Glutamatergic neuron (in vitro differentiated cells): Measurements from ENCODE around the gene TBPL1. TPM values are rescaled to one million over a fixed set of nuclear protein-coding genes. Genes with fewer than 3 reads are reported as not detected.
A peak's percentile ranks its signal among the peaks of the same experiment; 100 is the strongest.
"Not testable (repeated sequence)": the region's sequence is repeated elsewhere in the genome, so short reads cannot be mapped to it uniquely, and the experiment has no call there.

ENCODE experiments used
- DNase-seq: peaks from one replicate; pipeline ENCODE4 v3.0.0; 2022
- H3K27ac Mint-ChIP-seq: one replicate; pipeline ENCODE4 v1.8.0; 2020; ENCODE audit warnings: mild to moderate bottlenecking, mixed read lengths, inconsistent platforms; ENCODE audit not compliant: unreplicated experiment
- H3K27me3 Mint-ChIP-seq: one replicate; pipeline ENCODE4 v1.8.0; 2020; ENCODE audit warnings: mild to moderate bottlenecking, moderate library complexity, mixed read lengths, inconsistent platforms; ENCODE audit not compliant: unreplicated experiment
- H3K36me3 Mint-ChIP-seq: one replicate; pipeline ENCODE4 v1.8.0; 2020; ENCODE audit warnings: mild to moderate bottlenecking, mixed read lengths, inconsistent platforms; ENCODE audit not compliant: unreplicated experiment
- H3K4me1 Mint-ChIP-seq: one replicate; pipeline ENCODE4 v1.8.0; 2020; ENCODE audit warnings: mild to moderate bottlenecking, low read depth, mixed read lengths, inconsistent platforms; ENCODE audit not compliant: unreplicated experiment
- H3K4me3 Mint-ChIP-seq: one replicate; pipeline ENCODE4 v1.8.0; 2020; ENCODE audit warnings: mild to moderate bottlenecking, mixed read lengths, inconsistent platforms; ENCODE audit not compliant: unreplicated experiment
- H3K9me3 Mint-ChIP-seq: one replicate; pipeline ENCODE4 v1.8.0; 2020; ENCODE audit warnings: mild to moderate bottlenecking, moderate library complexity, mixed read lengths, inconsistent platforms; ENCODE audit not compliant: unreplicated experiment
- total RNA-seq: library from RNA; stranded (reverse); fragmentation: NEBNext Ultra II Directional; extraction: Animal tissue kit (Norgen Biotek cat#: 25700); gene quantifications from one replicate; pipeline ENCODE4 v1.2.1, GENCODE V29; 2021; ENCODE audit not compliant: unreplicated experiment
- TF ChIP-seq, protein P1 (sequence below): fragments of 200-600 bp; sonication (generic); IDR thresholded peaks from one replicate; pipeline ENCODE4 v1.5.0; 2021; ENCODE audit not compliant: partially characterized antibody, unreplicated experiment

The TBPL1 gene
- total RNA-seq, 1 donor from 2014 or later: 156 TPM

DNA sequence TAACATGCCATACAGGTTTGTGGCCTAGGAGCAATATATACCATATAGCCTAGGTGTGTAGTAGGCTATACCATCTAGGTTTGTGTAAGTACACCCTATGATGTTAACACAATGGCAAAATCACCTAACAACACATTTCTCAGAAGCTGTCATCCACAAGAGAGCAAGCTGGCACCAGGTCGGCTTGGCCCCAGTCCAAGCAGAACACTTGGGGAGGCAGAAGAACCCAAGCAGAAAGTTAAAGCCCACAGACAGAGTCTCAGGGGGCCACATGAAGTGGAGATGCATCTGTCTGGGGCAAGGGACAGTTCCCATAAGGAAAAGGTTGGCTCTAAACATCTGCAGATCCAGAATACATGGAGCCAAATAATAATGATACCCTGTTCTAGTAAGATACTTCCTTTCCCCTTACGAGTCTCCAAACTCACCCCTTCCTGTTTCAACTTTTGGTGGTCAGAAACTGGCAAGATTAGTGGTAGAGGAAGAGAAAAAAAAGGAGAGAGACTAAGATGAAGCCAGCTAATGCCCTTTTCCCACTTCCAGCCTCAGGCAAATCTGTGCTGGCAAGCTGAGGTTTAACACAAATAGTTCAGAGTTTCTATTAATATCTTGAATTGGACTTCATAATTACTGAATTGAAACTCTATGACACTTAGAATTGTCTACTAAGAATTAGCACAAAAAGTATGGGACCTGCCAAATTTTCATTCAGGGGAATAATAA lies 34.7 kb upstream of the TBPL1 start:
- no peak overlapping the region for H3K4me3 Mint-ChIP-seq

GRCh38 chr6:133919362-133919761 lies 33.7 kb upstream of the TBPL1 start:
- H3K4me1 Mint-ChIP-seq: peaks cover 8% of the 10 kb centered on the region
- H3K27me3 Mint-ChIP-seq: peaks cover 3% of the 10 kb centered on the region
- no peak overlapping the region for H3K4me3 Mint-ChIP-seq
- H3K9me3 Mint-ChIP-seq: no peaks in the 10 kb centered on the region
- H3K36me3 Mint-ChIP-seq: no peaks in the 10 kb centered on the region
- no peak for DNase-seq
- H3K27ac Mint-ChIP-seq: no peak overlapping the region
- TF ChIP-seq, protein P1, sequence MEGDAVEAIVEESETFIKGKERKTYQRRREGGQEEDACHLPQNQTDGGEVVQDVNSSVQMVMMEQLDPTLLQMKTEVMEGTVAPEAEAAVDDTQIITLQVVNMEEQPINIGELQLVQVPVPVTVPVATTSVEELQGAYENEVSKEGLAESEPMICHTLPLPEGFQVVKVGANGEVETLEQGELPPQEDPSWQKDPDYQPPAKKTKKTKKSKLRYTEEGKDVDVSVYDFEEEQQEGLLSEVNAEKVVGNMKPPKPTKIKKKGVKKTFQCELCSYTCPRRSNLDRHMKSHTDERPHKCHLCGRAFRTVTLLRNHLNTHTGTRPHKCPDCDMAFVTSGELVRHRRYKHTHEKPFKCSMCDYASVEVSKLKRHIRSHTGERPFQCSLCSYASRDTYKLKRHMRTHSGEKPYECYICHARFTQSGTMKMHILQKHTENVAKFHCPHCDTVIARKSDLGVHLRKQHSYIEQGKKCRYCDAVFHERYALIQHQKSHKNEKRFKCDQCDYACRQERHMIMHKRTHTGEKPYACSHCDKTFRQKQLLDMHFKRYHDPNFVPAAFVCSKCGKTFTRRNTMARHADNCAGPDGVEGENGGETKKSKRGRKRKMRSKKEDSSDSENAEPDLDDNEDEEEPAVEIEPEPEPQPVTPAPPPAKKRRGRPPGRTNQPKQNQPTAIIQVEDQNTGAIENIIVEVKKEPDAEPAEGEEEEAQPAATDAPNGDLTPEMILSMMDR: no peak

More for the DNA sequence above, 34.7 kb upstream of the TBPL1 start:
- peaks cover 5% of the 10 kb centered on the region for H3K36me3 Mint-ChIP-seq
- TF ChIP-seq, protein P1: no peak
- H3K27ac Mint-ChIP-seq: no peak overlapping the region
- H3K4me1 Mint-ChIP-seq: peaks cover 8% of the 10 kb centered on the region
- peaks cover 3% of the 10 kb centered on the region for H3K27me3 Mint-ChIP-seq
- no peaks in the 10 kb centered on the region for H3K9me3 Mint-ChIP-seq
- no peak for DNase-seq

DNA sequence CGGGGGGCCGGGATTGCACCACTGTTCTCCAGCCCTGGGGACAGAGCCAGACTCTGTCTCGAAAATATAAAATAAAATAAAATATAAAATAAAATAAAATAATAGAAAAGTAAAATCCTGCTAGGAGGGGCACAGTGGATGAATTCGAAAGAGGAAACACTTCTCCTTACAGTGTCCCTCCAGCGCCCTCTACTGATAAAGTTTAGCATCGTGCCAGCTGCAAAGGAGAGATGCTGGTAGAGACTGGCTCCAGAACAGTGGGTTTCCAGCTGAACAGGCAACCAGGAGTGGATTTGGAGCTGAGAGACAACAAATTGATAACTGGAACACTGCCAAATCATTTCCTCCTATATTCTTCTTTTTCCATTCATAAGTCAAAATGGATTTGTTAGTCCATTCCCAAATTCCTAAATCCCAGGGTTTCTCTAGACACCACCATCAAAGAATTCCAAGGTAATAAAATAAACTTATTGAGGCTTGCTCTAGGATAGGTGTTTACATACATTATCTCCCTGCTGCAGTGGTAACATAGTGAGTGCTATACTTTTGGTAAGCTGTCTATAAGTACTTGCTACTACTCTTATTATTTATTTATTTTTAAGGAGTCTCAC lies 31.7 kb upstream of the TBPL1 start:
- H3K9me3 Mint-ChIP-seq: no peaks in the 10 kb centered on the region

GRCh38 chr6:133923938-133924593 lies 29.0 kb upstream of the TBPL1 start:
- TF ChIP-seq, protein P1: peak; percentile 78
- Mint-ChIP-seq H3K4me1 (no peaks in the 10 kb centered on the region), H3K27me3 (peaks cover 2% of the 10 kb centered on the region), H3K9me3 (no peaks in the 10 kb centered on the region), H3K36me3 (no peaks in the 10 kb centered on the region), H3K4me3 (no peak overlapping the region), H3K27ac (no peak overlapping the region)
- DNase-seq: peak; percentile 55

More for the DNA sequence above, 31.7 kb upstream of the TBPL1 start:
- no peaks in the 10 kb centered on the region for H3K36me3 Mint-ChIP-seq
- H3K4me3 Mint-ChIP-seq: no peak overlapping the region
- peak; percentile 88 for DNase-seq
- H3K27me3 Mint-ChIP-seq: peaks cover 3% of the 10 kb centered on the region
- no peak overlapping the region for H3K27ac Mint-ChIP-seq
- TF ChIP-seq, protein P1: peak; percentile 74
- H3K4me1 Mint-ChIP-seq: peaks cover 8% of the 10 kb centered on the region

GRCh38 chr6:133931221-133931620 lies 21.8 kb upstream of the TBPL1 start:
- H3K27ac Mint-ChIP-seq, H3K27me3 Mint-ChIP-seq, H3K4me1 Mint-ChIP-seq, DNase-seq, H3K4me3 Mint-ChIP-seq: not testable (repeated sequence)
- Mint-ChIP-seq H3K36me3 (peaks cover 25% of the 10 kb centered on the region), H3K9me3 (peaks cover 13% of the 10 kb centered on the region)

GRCh38 chr6:133936352-133936751 lies 16.7 kb upstream of the TBPL1 start:
- DNase-seq, H3K4me1 Mint-ChIP-seq, H3K27me3 Mint-ChIP-seq, H3K27ac Mint-ChIP-seq, H3K4me3 Mint-ChIP-seq: not testable (repeated sequence)
- Mint-ChIP-seq H3K9me3 (peaks cover 13% of the 10 kb centered on the region), H3K36me3 (peaks cover 25% of the 10 kb centered on the region)
